Activated CD8-positive, alpha-beta memory T cell treated with anti-CD3 and anti-CD28 coated beads, Interleukin-2, amount 10 ng/mL, durations not matched to agents 7 days and 5 days (primary cell): ENCODE results near the gene KCTD21. TPM values are rescaled to one million over a fixed set of nuclear protein-coding genes. Genes with fewer than 3 reads are reported as not detected.
"Not testable (repeated sequence)": the region's sequence is repeated elsewhere in the genome, so short reads cannot be mapped to it uniquely, and the experiment has no call there.

Experiments used
- ATAC-seq: fragments of 150-1000 bp; cut with Tn5 transposase; one replicate; pipeline ENCODE4 v1.10.0; 2021; ENCODE audit warnings: moderate library complexity
- CTCF ChIA-PET: fragments of 350-600 bp; sonication (Branson Sonifier 250); formaldehyde crosslinking; loops from one replicate; lab custom pipeline; 2021; ENCODE audit warnings: antibody characterized with exemption; lab: Charles Lee
- DNase-seq: peaks from one replicate; pipeline ENCODE4 v3.0.0-alpha.2; 2020
- H3K27ac Mint-ChIP-seq: one replicate; pipeline ENCODE4 v1.8.0; 2021; ENCODE audit warnings: mild to moderate bottlenecking, mixed read lengths
- H3K27me3 Mint-ChIP-seq: one replicate; pipeline ENCODE4 v1.8.0; 2021; ENCODE audit warnings: mixed read lengths
- H3K36me3 Mint-ChIP-seq: one replicate; pipeline ENCODE4 v1.8.0; 2021; ENCODE audit warnings: mild to moderate bottlenecking, mixed read lengths
- H3K4me1 Mint-ChIP-seq: one replicate; pipeline ENCODE4 v1.8.0; 2021; ENCODE audit warnings: mixed read lengths
- H3K4me3 Mint-ChIP-seq: one replicate; pipeline ENCODE4 v1.8.0; 2021; ENCODE audit warnings: mild to moderate bottlenecking, moderate library complexity, mixed read lengths
- H3K9me3 Mint-ChIP-seq: one replicate; pipeline ENCODE4 v1.8.0; 2022; ENCODE audit warnings: low read depth, mixed read lengths
- total RNA-seq, 2 experiments: library from RNA; stranded (reverse); gene quantifications; one replicate each; pipeline ENCODE4 v1.2.3, GENCODE V29; 2021

KCTD21 gene, protein sequence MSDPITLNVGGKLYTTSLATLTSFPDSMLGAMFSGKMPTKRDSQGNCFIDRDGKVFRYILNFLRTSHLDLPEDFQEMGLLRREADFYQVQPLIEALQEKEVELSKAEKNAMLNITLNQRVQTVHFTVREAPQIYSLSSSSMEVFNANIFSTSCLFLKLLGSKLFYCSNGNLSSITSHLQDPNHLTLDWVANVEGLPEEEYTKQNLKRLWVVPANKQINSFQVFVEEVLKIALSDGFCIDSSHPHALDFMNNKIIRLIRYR
- total RNA-seq = 1 to 10 TPM; 6.4 to 7.3 TPM

DNA sequence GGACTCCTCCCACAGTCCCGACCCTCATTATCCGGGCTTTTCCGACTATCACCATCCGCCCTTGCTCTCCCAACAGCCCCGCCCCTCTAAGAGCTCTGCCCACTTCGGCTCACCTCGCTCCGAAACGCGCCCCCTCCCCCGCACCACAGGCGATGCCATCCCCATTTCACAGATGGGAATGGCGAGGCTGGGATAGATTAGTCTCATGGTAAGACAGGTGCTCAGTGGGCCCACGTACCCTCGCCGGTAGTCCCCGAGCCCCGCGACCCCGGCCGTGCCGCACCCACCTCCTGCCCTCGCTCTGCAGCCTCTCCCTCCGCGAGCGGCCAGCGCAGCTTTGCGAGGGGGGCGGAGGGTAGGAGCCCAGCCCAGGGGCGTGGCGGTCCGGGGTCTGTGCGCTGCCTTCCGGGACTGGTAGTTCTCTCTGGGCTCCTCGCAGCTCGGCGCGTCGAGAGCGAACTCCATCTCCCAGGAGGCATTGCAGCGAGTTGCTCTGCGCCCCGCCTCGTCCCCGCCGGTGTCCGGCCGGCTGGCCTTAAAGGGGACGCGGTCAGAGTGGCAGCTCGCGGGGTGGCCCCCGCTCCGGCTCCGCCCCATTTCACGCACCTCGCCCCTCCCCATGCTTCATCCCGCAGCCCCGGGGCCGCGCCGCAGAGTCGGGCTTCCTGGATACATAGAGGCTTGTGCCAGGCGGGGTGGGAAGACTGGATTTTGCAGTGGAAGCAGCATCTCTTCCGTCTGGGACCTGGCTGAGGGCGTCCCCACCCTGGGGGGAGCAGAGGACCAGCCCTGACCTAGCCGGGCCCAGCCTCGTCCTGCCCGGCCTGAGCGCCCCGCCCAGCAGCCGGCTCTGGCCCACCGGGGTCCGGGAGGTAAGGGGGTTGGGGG is at the start of gene KCTD21, which contains the start of gene USP35:
Gene KCTD21, minus strand, starts transcription at position 341 of the 888 bp plus-strand sequence. CDS start 14,072 bp downstream, outside the sequence.
Gene USP35, plus strand, starts transcription at position 634 of the 888 bp plus-strand sequence. CDS start 7,327 bp downstream, outside the sequence.
- DNase-seq (peak; percentile 96), ATAC-seq (peak; percentile 97)
- Mint-ChIP-seq H3K4me3 (peak within 1 kb of the TSS; percentile 97), H3K36me3 (peaks cover under 1% of the 10 kb centered on the region), H3K9me3 (no peaks in the 10 kb centered on the region), H3K4me1 (peaks cover 37% of the 10 kb centered on the region), H3K27me3 (no peaks in the 10 kb centered on the region), H3K27ac (peak within 1 kb of the TSS; percentile 85)
- CTCF ChIA-PET = interaction anchor here (0.7 to 1.8 kb wide), 8 partner anchors 14 to 376 kb away, joined by 3 to 5 read pairs (median 3); partner anchors contain the start of genes ALG8 and INTS4

DNA sequence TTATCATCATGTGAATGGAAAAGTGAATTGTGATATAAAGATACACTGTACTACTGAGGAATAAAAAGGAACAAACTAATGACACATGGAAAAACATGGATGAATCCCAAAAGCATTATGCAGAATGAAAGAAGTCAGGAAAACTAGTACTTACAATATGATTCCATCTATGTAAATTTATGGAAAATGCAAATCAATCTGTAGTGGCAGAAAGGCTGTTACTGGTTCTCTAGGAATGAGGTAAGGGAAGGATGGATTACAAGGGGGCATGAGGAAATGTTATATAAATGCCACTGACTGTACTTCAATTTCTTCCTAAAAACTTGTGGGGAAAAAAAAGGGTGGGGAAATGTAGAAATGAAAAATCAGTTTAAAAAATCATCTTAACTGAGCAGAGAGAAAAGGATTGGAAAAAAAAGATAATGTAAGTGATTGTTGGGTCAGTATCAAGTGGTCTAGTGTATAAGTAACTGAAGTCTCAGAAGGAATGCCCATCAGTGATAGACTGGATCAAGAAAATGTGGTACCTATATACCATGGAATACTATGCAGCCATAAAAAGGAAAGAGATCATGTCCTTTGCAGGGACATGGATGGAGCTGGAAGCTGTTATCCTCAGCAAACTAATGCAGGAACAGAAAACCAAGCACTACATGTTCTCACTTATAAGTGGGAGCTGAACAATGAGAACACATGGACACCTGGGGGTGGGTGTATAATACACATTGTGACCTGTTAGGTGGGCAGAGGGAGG is 49.0 kb upstream of the KCTD21 start:
- DNase-seq (no peak), ATAC-seq (no peak)
- no peaks in the 10 kb centered on the region for H3K27me3 Mint-ChIP-seq
- H3K9me3 Mint-ChIP-seq = peaks cover 17% of the 10 kb centered on the region
- no peak overlapping the region for H3K27ac Mint-ChIP-seq
- CTCF ChIA-PET = interaction anchor here (1.7 kb wide), 1 partner anchor 9 kb away, joined by 6 read pairs; no protein-coding TSS in a partner anchor
- H3K36me3 Mint-ChIP-seq = peaks cover 39% of the 10 kb centered on the region
- H3K4me1 Mint-ChIP-seq = peaks cover 2% of the 10 kb centered on the region
- H3K4me3 Mint-ChIP-seq = no peak overlapping the region

DNA sequence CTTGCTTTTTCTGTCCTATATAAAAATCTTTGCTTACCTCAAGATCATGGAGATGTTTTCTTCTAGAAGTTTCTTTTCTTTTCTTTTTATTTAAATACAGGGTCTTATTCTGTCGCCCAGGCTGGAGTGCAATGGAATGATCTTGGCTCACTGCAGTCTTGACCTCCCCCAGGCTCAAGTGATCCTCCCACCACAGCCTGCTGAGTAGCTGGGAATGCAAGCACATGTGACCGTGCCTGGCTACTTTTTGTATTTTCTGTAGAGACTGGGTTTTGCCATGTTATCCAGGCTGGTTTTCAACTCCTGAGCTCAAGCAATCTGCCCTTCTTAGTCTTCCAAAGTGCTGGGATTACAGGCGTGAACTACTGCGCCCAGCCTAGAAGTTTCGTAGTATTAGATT is 45.6 kb upstream of the KCTD21 start:
- H3K4me3 Mint-ChIP-seq = no peak overlapping the region
- H3K27ac Mint-ChIP-seq = no peak overlapping the region
- CTCF ChIA-PET = interaction anchor here (0.8 kb wide), 1 partner anchor 10 kb away, joined by 3 read pairs; no protein-coding TSS in a partner anchor
- H3K27me3 Mint-ChIP-seq = no peaks in the 10 kb centered on the region
- no peak for DNase-seq
- peaks cover 23% of the 10 kb centered on the region for H3K36me3 Mint-ChIP-seq
- H3K4me1 Mint-ChIP-seq = peaks cover 10% of the 10 kb centered on the region
- ATAC-seq = no peak
- H3K9me3 Mint-ChIP-seq = peaks cover 8% of the 10 kb centered on the region

DNA sequence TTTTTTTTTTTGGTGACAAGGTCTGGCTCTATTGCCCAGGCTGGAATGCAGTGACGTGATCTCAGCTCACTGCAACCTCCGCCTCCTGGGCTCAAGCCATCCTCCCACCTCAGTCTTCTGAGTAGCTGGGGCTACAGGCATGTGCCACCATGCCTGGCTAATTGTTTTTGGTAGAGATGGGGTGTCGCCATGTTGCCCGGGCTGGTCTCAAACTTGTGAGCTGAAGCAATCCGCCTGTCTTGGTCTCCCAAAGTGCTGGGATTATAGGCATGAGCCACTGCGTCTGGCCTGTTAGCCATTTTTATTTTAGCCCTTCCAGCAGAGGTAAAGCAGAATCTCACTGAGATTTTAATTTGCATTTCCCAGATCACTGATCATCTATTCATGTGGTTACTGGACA is 44.6 kb upstream of the KCTD21 start:
- H3K27me3 Mint-ChIP-seq, H3K9me3 Mint-ChIP-seq, CTCF ChIA-PET, ATAC-seq, DNase-seq, H3K4me3 Mint-ChIP-seq, H3K27ac Mint-ChIP-seq: not testable (repeated sequence)
- peaks cover 18% of the 10 kb centered on the region for H3K36me3 Mint-ChIP-seq
- peaks cover 17% of the 10 kb centered on the region for H3K4me1 Mint-ChIP-seq

DNA sequence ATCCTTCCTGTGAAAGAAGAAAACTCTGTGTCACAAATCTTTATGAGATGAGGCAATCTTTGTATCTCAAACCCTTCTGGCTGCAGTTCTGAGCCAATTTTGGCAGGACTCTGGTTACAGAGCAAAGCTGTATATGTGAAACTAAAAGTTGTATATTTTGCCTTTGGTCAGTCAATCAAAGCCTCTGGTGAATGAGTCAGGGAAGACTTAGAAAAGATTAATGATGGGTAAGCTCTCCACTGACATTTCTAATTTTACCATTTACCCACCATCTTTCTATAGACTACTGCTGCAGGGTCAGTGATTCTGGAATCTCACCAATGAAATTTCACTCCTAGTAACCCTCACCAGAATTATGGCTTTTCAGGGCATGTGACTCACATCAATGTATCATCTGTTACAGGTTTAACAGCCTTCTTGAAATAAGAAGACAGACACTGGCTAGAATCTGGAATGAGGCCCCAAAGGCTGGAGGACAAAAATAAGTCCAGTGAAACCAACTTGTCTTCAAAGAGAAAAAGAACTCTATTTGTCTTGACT is 43.6 kb upstream of the KCTD21 start:
- CTCF ChIA-PET = no interaction called here
- Mint-ChIP-seq H3K4me3 (no peak overlapping the region), H3K27me3 (no peaks in the 10 kb centered on the region), H3K27ac (no peak overlapping the region), H3K4me1 (peaks cover 24% of the 10 kb centered on the region), H3K36me3 (peaks cover 9% of the 10 kb centered on the region), H3K9me3 (peaks cover under 1% of the 10 kb centered on the region)
- no peak for ATAC-seq
- DNase-seq = no peak

DNA sequence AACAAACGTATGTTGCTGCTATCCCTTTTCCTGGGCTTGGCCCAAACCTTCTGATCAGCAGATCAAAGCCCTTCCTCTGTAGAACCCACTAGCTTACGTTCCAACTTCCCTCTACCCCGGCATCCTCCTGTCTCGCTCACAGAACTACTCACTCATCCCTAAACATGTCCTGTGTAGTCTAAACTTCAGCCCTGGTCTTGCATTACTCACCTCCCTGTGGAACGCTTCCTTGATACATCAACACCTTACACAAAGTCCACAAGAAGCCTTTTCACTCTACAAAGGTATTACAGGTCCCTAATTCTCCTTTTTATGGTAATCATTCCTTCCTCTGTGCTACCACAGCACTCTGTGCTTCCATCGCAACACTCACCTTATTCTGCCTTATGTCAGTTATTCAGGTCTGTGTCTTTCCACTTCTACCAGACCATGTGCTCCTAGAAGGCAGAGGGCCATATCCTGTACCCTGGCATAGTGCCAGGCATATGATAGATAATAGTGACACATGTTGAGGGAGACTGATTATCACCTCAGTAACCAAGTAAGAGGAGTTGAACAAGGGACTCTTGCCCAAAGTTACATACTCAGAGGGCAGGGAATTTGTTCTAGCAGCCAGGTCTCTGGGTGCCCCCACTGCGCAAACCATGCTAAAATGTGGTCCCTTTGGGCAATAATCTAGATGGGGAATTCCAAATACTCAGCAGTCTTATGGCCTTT is 41.9 kb upstream of the KCTD21 start:
- H3K4me3 Mint-ChIP-seq = no peak overlapping the region
- peaks cover 29% of the 10 kb centered on the region for H3K4me1 Mint-ChIP-seq
- H3K9me3 Mint-ChIP-seq = no peaks in the 10 kb centered on the region
- ATAC-seq = peak; percentile 12
- no peak for DNase-seq
- H3K27me3 Mint-ChIP-seq = no peaks in the 10 kb centered on the region
- H3K27ac Mint-ChIP-seq = no peak overlapping the region
- peaks cover 4% of the 10 kb centered on the region for H3K36me3 Mint-ChIP-seq
- CTCF ChIA-PET = interaction anchor here (3.5 kb wide), 1 partner anchor 187 kb away, joined by 28 read pairs; the partner anchor contains the start of gene GAB2

DNA sequence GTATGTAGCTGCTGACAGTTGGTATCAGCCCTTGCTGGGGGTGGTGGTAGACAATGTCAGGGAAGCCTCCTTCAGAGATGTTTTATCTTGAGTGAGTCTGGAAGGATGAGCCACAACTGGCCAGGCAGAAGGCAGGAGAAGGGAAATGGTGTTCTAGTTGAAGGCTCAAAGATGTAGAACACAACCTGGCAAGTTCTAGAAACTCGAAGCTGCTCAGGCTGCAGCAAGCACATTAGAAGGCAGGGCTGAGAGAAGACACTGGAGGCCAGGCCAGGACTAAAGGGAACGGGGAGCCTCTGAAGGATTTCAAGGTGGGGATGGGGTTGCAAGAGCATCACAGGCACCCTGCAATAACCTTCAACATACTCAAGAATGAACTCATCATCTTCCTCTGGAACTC is 40.7 kb upstream of the KCTD21 start:
- no peak for ATAC-seq
- H3K4me1 Mint-ChIP-seq = peaks cover 31% of the 10 kb centered on the region
- H3K9me3 Mint-ChIP-seq = no peaks in the 10 kb centered on the region
- peaks cover 12% of the 10 kb centered on the region for H3K36me3 Mint-ChIP-seq
- CTCF ChIA-PET = interaction anchor here (1.5 to 3.5 kb wide), 5 partner anchors 9 to 339 kb away, joined by 6 to 28 read pairs (median 7); partner anchors contain the start of gene GAB2
- no peak overlapping the region for H3K4me3 Mint-ChIP-seq
- H3K27ac Mint-ChIP-seq = no peak overlapping the region
- H3K27me3 Mint-ChIP-seq = no peaks in the 10 kb centered on the region
- DNase-seq = no peak

DNA sequence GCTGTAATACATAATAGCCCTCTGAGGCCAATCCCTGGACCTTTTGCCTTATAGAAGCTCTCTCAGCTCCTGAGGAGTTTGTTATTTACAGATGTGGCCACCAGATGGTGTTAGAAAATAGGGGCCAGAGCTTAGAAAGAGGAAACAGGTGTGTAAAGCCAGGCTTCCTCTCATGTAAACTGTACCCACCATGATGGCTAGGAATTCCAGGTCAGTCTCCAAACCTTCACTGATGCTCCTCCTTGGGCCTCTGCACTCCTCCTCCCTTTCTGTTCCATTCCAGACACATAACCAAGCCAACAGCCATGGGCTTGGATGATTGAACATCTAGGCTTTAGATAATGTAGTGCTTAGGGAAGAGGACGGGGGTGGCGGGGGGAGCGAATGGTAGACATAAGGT is 40.0 kb upstream of the KCTD21 start:
- ATAC-seq (peak; percentile 80), DNase-seq (peak; percentile 55)
- H3K9me3 Mint-ChIP-seq = no peaks in the 10 kb centered on the region
- H3K4me3 Mint-ChIP-seq = no peak overlapping the region
- H3K4me1 Mint-ChIP-seq = peaks cover 32% of the 10 kb centered on the region
- no peaks in the 10 kb centered on the region for H3K27me3 Mint-ChIP-seq
- CTCF ChIA-PET = interaction anchor here (0.8 to 3.5 kb wide), 18 partner anchors 10 to 346 kb away, joined by 3 to 28 read pairs (median 5); partner anchors contain the start of genes GAB2 and NARS2
- peaks cover 15% of the 10 kb centered on the region for H3K36me3 Mint-ChIP-seq
- no peak overlapping the region for H3K27ac Mint-ChIP-seq

DNA sequence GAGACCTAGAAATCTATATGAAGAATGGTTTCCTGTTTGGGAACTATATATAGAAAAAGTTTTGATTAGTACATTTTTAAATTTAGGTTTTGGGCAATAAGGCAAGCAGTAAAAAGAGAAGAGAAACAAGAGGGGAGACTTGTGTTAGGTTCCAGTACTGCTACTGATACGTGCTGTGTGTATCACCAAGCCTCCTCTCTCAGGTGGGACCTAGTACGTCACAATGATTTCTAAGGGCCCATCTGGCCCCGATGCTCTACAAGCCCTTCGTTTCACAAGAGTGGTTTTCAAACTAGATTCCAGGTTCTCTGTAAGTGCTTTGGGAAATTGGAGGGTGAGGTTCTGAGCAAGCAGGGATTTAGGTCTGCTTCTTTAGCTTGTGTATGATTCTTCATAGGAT is 39.5 kb upstream of the KCTD21 start:
- Mint-ChIP-seq H3K9me3 (no peaks in the 10 kb centered on the region), H3K4me1 (peaks cover 33% of the 10 kb centered on the region), H3K27me3 (no peaks in the 10 kb centered on the region), H3K36me3 (peaks cover 14% of the 10 kb centered on the region), H3K4me3 (no peak overlapping the region), H3K27ac (no peak overlapping the region)
- CTCF ChIA-PET = interaction anchor here (0.6 to 3.5 kb wide), 19 partner anchors 10 to 347 kb away, joined by 3 to 28 read pairs (median 5); partner anchors contain the start of genes GAB2 and NARS2
- DNase-seq = no peak
- ATAC-seq = no peak

DNA sequence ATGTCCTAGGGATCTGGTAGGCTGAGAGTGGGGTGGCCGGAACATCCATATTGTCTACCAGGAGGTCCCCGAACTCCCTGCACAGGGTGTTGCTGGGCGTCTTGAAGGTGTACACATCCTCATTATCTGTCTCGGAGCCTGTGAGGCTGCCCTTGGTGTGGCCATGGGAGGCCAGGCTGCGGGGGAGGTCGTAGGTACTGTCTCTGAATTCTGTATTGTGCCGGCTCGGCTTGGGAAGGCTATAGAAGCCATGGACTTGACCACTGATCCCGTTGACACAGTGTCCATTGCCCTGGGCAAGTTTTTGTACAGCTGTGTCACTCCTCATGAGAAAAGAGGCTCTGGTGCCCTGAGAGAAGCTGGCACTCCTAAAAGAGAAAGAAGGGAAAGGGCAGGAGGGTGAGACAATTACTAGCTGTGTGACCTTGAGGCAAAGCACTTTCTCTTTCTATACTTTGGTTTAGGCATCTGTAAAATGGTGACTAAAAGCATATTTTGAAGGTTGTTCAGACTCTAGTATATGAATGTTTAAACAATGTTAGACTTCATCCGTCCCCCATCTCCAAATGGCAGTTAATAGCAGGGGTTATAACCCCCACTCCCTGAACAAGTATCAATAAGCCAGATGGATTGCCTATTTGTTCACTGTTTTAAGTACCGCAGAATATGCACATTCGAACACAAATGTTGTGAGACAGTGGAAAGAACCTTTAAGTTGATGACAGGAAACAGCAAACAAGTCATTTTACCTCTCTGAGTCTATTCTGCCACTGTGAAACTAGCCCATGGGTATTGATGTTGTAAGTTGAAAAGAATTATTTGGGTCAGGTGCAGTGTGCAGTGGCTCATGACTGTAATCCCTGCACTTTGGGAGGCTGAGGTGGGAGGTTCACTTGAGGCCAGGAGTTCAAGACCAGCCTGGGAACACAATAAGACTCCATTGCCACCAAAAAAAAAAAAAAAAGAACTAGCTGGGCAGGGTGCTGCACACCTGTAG is 38.6 kb upstream of the KCTD21 start:
- peaks cover 14% of the 10 kb centered on the region for H3K36me3 Mint-ChIP-seq
- no peak overlapping the region for H3K4me3 Mint-ChIP-seq
- H3K27ac Mint-ChIP-seq = no peak overlapping the region
- CTCF ChIA-PET = interaction anchor here (0.6 to 3.5 kb wide), 8 partner anchors 9 to 348 kb away, joined by 3 to 28 read pairs (median 6); partner anchors contain the start of genes GAB2 and NARS2
- peaks cover 33% of the 10 kb centered on the region for H3K4me1 Mint-ChIP-seq
- ATAC-seq = no peak
- no peaks in the 10 kb centered on the region for H3K27me3 Mint-ChIP-seq
- DNase-seq = no peak
- no peaks in the 10 kb centered on the region for H3K9me3 Mint-ChIP-seq

DNA sequence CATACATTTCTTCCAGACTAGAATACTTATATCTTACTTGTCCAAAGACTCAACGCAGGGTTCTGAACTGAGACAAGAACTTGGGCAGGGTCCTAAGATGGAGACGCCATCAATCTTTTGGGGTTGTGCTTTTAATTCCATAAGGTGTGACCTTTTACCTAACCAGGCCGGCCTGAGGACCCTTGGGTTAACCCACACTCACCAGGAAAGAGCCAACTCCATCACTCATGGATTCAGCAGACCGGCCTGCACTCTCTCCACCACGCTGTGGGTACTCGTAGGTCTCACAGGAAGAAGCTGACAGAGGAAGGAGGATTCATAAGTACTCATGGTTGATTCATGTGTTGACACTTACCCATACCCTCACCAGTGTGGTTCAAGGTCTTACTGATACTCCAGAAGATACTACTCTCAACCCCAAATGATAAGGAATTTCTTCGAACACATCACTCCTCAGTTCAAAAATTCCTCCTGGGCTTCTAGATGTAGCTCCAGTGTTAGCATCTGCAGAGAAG is 36.5 kb upstream of the KCTD21 start:
- CTCF ChIA-PET = interaction anchor here (1.0 to 1.1 kb wide), 2 partner anchors 22 to 339 kb away, joined by 3 read pairs; no protein-coding TSS in a partner anchor
- Mint-ChIP-seq H3K9me3 (no peaks in the 10 kb centered on the region), H3K36me3 (peaks cover 21% of the 10 kb centered on the region), H3K27me3 (no peaks in the 10 kb centered on the region), H3K4me3 (no peak overlapping the region), H3K4me1 (peaks cover 28% of the 10 kb centered on the region), H3K27ac (no peak overlapping the region)
- DNase-seq (no peak), ATAC-seq (no peak)
